HG03045 (cell line): ENCODE measurements around the gene CNTN3.

Experiments used
- ATAC-seq: cut with Tn5 transposase; IDR thresholded peaks from one replicate; pipeline ENCODE4 v1.9.1; 2021; ENCODE audit warnings: mild to moderate bottlenecking, moderate library complexity; ENCODE audit not compliant: unreplicated experiment

The CNTN3 gene

DNA sequence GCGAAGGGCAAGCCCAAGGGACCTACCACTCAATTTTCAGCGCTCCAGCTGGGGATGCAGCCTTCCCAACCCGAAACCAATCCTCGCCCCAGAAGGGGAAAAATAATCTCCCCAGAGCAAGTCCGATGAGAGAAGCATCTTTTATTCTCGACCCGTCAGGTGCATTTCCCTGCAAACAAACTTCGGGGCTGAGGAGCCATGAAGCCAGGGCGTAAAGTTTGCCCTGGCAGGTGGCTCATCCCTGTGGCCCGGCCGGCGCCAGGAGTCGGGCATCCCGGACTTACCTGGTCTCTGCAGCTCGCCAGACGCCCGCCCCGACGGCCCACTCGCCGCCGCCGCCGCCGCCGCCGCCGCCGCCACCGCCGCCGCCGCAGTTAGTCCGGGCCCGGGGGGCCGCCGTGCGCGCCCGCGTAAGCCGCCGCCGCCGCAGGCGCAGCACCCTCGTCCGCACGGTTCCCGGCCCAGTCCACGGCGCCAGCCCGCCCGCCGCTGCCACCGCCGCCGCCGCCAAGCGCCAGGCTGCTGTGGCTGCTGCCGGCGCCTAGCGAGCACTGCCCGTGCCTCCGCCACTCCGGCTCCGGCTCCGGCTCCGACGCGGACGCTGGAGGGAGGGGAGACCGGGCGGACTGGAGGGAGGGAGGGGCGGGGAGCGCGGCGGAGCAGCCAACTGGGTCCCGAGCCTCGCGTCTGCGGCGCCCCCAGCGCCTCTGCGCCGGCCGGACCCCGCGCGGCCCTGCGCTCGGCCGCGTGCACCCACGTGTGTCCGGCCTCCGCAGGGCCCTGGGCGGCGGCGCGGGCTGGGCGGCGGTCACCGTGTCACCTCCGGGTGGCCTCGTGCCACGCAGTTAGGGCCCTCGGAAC is at the start of gene CNTN3:
TSS of gene CNTN3 (minus strand) at position 553 of the 861 bp plus-strand sequence. CDS start 93,547 bp downstream, outside the sequence.
- ATAC-seq, result no peak

DNA sequence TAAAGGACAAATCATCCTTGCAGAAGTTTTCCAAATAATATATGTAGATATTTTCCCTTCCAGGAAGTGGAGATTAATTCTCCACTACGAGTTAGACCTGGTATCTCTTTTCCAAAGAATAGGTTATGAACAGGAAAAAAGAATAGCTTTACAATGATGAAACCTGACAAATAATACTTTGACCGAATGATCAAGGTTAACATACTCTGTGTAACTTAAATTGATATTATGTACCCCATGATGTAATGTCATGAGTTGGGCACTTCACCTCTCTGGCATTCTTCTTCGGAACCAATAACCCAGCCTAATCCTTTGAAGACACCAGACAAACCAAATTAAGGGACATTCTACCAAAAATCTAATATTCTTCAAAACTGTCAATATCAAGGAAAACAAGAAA is 48.7 kb upstream of the CNTN3 start:
- ATAC-seq, result no peak

DNA sequence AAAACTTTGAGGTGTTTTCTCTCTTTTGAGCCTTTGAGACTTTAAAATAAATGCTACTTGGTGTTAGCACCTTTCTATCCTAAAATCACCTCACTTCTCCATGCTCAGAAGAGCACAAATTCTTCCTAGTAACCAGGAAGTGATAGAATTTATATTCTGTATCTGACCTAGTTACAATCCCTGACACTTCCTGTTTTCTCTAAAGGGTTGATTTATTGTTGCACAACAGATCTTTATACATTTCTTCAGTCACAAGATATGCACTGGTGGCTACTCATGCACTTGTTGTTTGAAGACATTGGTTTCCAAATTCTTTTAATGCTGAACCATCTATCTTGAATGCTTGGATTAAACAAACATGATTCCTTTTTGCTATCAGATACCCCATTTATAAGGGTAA is 47.2 kb upstream of the CNTN3 start:
- ATAC-seq, result no peak

DNA sequence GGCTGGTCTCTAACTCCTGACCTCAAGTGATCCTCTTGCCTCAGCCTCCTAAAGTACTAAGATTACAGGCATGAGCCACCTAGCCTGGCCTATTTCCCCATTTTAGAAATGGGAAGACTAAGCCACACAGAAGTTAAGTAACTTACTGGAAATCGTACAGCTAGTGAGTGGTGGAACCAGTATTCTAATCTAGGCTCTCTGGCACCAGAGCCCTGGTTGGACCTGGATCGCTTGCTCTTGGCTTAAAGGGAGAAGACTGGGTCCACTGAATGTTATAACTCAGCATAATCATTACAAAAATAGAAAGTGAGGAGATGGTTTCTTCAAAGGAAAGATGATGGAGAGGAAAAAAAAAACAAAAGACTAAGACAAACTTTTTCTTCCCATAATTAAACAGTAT is 37.4 kb upstream of the CNTN3 start:
- ATAC-seq, result no peak

DNA sequence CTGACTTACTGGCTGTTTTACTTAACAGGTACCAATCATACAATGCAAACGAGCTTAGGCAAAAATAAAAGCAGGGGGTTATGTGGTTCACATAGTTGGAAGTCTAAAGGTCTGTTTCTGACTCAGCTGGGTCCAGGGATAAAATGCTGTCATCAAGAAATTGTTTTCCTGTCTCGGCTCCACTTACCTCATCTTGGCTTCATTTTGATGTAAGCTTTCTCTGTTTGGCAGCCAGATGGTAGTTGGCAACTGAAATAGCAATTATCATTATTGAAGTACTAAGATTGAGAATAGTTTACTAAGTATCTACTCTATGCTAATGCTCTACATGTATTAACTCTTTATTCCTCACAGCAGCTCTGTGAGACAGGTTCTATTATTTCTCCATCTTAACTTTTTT is 36.8 kb upstream of the CNTN3 start:
- no peak for ATAC-seq

DNA sequence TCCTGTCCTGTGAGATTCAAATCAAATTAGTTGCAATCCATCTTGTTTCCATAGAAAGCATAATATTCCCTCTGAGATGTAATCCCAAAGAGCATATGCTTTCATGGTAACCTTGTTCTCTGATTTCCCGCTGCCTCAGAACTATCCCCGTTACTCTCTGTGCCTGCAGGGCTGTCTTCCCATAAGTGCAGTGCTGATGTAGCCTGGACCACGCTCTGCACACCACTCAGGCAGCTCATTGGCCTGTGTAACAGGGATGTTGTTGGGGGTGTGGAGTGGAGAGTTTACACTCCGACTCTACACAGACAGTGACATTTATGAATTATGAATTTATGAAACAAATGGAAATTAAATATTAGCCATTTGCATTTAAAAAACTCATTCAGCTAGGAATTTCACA is 33.6 kb upstream of the CNTN3 start:
- no peak for ATAC-seq

DNA sequence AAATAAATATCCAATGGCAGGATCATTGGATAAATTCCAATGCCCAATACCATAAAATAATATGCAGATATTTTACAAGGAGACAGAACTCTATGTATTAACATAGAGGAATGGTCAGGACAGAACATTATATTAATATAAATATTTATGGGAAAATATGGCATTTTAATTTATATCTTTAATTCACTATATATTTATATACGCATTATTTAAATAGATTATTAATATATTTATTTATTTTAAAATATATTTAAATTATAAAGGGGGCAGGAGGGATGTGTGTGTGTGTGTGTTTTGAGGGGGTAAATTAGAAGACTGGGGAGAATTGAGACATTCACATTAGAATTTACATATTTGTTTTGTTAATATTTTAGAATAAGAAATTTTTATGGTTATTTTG is 31.6 kb upstream of the CNTN3 start:
- no peak for ATAC-seq

DNA sequence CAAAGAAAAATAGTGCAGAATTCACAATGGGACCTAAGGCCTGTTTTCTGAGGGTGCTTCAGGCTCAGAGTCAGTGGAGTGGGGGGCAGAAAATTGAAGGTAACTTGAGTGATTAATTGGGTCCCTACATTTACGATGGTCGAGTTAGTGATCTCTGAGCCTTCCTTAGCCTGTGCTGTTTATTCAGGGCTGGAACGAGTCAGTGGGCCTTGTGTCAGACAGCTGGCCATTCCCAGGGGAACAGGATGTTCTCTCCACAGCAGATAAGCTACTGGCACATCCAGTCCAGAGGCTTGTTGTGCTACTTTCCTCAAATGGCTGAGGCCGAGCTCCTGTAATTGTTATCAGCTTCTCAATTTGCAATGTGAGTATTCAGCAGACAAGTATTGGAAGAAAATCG is 29.2 kb upstream of the CNTN3 start:
- no peak for ATAC-seq

DNA sequence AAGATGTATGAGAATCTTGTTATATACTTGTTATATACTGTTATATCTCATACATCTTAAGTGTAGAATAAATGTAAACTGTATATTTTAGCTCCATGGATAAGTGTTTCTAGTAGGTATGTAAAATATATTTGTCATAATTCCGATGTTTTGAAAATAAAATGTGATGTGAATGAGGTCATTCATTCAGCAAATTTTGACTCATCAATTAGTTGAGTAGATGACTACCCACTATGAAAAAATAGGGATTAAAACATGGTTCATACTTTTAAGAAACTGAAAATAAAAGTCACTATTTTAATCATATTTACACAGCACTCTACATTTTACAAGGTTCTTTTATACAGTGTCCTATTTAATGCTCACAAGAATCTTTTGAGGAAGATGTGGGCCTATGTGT is 28.4 kb upstream of the CNTN3 start:
- no peak for ATAC-seq

DNA sequence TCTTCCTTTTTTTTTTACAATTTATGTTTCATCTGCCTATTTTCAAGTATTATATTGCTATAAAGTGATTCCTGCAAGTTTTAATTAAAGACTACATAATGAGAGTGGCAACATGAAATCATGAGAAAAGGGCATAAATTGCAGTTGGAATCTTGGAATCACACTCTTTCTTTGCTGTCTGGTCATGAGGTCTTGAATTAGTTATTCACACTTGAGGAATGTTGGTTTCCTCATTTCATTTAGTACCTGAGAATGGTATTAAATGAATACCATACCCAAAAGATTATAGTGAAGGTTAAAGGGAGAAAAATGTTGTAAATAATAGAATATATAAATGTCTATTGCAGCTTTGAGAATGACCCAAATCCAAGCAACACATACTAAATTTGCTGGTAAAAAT is 25.8 kb upstream of the CNTN3 start:
- ATAC-seq, result no peak

DNA sequence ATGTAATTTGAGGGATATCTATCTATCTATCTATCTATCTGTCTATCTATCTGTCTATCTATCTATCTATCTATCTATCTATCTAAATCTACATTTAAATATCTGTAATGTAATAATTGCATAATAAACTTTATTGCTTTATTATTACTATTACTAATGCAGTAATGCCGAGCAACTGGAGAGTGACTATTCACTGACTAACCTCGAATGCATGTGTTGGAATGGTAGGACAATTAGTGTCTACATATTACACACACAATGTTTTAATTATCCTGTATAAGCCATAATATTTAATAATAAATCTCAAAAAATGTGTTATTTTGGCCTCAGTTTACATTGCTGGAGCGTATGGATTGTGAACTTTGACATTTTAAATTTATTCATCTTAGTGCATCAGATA is 25.2 kb upstream of the CNTN3 start:
- no peak for ATAC-seq

DNA sequence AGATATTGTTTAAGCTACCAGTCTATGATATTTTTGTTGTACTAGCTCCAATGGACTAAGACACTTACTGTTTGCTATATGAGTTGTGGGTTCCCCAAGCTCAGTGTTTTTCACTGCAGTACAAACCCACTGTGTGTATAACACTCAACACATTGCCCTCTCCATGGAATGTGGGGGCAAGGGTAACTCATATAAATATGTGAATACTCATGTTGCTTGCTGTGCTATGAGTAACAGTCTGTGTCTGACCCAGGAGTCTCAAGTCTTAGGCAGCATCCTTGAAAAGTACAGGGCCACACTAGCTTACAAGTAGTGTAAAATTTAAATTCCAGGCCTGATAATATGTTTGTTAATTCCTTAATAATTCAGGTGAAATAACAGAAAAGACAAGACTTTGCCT is 22.5 kb upstream of the CNTN3 start:
- no peak for ATAC-seq

DNA sequence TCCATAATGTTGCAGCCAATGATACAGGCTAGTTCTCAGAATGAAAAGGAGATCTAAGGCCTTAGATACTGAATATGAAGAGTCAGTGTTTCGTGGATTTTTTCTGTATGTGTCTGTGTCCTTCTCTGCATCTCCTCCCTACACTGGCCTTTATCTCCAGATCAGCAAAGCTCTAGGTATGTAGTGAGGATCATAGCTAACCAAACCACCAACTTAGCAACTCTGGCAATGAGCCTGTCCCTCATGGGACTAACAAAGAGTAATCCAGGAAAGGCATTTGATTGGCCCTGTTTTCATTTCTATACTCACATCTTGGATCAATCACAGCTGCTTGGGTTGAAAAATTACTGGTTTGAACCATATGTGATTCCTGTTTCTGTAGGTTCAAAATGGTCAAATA is 18.6 kb upstream of the CNTN3 start:
- ATAC-seq, result no peak

DNA sequence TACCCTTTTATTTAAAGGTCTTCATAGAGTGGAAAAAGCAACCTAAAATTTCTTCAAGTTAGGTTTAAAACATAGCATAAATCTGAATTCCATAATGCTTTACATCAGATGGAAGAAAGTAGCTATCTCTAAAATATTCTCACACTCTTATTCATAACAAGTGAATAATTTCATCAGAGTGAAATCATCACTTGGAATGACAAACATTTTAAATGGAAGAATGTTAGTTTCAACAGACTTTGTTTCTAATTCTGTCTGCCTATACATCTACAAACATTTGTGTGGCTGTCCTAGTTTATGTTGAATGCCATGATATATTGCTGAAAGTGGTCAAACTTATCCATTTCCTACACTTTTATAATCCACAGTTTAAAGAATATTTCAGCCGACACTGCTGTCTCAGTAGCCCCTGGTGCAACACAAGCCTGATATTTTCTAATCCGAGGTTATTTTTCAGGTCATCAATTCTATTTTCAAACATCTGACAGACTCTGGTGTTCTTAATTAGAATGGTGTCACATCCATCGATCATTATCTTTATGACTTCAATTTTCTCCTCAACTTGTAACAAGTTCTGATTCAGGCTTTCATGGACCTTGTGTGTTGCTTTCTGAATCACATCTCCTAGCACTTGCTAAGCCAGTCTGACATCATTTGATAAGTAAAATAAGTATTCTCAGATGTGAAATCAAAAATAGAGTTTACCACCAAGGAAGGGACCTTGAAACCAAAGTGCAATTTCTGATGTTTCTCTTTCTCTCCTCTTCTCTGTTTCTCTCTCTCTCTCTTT is 17.1 kb upstream of the CNTN3 start:
- ATAC-seq, result no peak

DNA sequence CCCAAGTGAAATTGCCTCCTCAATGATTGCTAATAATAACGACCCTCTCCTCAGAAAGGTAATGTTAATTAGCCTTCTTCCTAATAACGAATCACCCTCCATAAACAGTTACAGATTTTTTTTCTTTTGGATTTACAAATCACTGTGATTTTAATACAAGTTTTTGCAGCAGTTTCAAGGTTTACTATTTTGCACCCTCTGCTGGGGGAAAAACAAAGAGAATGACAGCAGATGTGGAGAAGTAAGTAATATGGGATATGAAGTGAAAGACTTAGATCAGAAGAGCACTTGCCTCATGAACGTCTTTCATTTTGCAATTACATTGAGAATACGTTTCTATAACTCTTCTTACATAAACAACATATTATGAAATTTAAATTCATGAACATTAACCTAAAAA is 16.1 kb upstream of the CNTN3 start:
- no peak for ATAC-seq

DNA sequence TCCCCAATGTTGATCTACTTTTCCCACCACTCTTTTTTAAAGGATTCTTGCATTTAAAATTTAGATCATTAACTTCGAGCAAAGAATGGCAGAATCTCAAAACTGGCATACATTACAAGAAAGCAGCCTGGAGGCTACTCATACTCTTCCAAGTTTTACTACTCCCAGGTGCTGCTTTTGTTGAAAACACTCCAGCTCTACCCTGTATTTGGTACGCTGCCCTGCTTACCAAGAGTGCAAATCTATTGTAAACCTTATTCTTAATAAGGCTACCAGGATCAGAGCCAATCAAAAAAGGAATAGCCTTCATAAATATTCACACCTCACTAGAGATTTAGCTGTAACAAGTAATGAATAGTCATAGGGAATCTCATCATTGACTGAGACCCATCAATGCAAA is 11.6 kb upstream of the CNTN3 start:
- ATAC-seq, result no peak

DNA sequence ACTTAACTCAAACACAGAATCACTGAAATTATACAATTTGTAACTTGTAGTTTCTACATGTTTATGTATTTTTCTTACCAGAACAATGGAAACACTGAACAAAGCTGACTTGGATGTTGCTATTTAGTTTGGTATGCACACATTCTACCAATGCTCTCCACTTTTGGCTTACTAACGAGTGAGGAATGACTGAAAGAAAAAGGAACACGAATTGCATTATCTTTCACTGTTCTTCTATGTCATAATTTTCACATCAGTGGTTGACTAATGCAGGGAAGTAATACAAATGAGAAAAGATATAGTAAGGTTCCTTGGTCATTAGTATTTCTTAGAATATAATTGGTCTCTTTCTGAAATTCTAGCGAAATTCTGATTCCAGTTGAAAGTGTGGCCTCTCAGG is 9.8 kb upstream of the CNTN3 start:
- ATAC-seq, result no peak

DNA sequence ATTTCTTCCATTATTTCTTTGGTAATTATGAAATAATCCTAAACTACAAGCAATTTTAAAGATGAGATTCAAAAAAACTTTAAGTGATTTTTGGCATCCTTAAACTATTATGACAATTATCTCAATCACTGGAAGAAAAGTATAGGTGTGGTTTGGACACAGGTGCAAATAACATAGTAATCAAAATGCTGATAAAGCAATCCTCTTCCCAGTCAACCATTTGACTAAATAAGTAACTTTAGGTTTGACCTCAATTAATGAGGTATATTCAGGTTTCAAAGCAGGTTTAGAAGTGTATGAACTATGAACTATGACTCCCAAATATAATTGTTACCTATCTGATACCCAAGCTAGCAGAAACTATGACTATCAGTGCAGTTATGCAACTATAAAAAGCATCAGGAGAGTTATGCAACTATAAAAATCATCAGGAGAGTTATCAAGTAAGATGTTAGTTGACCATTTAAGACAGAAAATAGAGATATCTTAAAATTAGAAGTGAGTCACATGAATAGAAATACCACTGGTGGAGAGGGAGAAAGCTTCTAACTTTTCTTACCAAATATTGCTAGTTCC is 8.9 kb upstream of the CNTN3 start:
- no peak for ATAC-seq

DNA sequence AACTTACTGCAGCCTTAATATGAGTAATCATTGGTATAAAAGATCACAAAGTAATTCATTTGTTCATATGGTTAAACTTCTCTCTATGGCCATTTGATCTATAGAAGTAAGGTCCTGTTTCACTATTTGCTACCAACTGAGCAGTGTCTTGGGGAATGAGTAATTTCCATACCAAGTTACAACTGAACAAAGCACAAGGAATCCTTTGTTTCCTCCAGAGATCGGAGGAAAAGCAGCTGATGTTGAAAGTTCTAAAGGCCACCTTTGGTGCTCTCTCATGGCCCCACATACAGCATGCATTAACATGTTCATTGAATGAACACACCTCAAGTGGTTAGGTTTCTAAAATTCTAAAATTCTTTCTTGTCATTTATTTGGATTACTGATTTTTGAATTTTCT is 7.1 kb upstream of the CNTN3 start:
- ATAC-seq, result no peak

DNA sequence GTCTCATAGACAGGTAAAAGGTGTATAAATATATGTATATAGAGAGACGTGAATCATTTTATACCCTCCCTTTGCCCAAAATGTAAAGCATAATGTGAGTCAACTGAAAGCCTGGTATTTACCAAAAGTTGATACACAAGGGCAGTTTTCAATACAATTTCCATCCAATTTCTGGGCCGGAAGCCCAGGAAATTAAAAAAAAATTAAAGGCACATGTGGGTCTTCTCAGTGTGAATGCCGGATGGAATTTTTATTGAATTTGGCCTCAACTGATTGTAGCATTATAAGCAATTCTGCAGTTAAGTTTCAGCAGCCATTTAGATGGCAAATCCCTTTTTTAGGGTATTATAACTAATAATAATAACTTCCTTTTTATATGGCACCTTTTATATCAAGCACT is 3.3 kb upstream of the CNTN3 start:
- ATAC-seq, result no peak

DNA sequence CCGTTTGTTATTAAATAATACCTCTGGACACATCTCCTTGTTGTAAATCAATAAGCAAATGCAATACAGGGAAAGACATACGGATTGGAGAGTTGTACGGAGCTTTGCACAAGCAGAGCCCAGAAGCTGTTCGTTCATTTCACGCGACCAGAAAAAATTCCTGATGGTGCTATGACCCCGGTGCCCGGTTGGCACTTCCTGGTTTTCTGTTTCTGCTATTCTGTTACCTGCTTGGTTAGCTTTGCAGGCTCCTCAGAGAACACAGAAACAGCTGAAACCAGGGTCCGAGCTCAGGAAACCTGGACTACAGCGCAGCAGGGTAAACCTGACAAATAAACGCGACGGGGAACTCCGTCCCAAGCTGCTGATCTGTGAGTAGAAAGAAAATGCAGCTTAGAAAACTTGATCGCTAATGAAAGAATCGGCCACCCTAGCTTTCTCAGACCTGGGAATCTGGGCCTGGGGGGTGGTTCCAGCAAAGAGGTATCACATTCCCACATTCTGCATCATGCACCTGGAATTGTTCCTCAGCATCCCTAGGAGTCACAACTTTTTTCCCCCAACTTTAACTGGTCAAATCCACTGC is 845 bp downstream of the CNTN3 start:
- no peak for ATAC-seq

DNA sequence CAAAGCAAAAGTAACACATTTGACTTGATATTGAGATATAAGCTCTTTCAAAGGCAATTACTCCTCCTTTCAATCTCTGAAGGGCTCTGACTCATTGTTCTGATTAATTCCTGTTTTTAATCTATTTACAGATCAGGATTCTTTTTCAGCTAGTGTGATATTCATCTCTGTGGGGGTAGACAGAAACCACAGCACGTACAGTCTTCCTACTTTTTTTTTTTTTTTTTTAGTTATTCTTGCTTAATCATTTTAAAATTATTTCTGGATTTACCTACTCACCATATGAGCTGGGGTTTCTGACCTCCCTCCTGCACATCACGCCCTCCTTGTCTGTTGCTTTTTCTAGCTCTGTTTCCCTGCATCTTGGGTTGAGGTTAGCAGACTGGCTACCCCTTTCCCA is 1.4 kb downstream of the CNTN3 start:
- ATAC-seq, result no peak
